Measurements from ENCODE around the gene ZSWIM3.
A peak's percentile ranks its signal among the peaks of the same experiment; 100 is the strongest.

ZSWIM3 gene

DNA sequence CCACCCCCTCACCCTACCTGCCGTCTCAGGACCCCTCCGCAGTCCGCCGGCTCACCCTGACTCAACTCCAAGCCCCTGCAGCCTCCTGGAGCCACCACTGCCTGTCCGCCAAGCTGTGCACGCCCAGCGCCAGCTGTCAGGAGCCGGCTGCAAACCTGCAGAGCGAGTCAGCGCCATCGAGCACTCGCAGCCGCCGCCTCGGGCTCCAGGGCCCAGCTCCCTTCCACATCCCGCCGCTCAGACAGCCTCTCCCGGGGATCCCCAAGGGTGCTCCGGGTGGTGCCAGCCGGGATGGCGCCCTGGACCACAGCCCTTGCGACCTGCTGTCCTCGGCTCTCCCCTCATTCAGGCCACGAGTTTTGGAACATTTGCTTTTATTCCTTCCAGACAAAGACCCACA is 34.6 kb upstream of the ZSWIM3 start:
- H3K36me3 ChIP-seq (replicated peaks in 1 of 2; ENCODE audit: control insufficient read depth in 2 of 2, insufficient read depth in 2 of 2, low read length in 2 of 2) = no peaks in the 10 kb centered on the region
- WGBS, 2 donors (ENCODE audit: extremely low coverage in 2 of 2, insufficient read length in 2 of 2, insufficient replicate concordance in 1 of 2) = no CpG with 5 or more reads among the region's 24 CpGs
- no peak overlapping the region for H2AK5ac ChIP-seq (ENCODE audit: low read depth, low read length)
- no peak overlapping the region for H3K27ac ChIP-seq (replicated peaks; ENCODE audit: low read length)
- peak overlapping the region; percentile 63 for H3K18ac ChIP-seq (ENCODE audit: low read length)
- no peak overlapping the region for H3K4me2 ChIP-seq (ENCODE audit: insufficient read depth, low read length, poor library complexity, severe bottlenecking)
- H2BK120ac ChIP-seq (ENCODE audit: low read depth, low read length) = no peak overlapping the region
- no peak overlapping the region for H2AFZ ChIP-seq (ENCODE audit: low read length)
- DNase-seq (ENCODE audit: low spot score) = no peak
- no peak overlapping the region for H2BK12ac ChIP-seq (ENCODE audit: low read length)
- H3K9me3 ChIP-seq (replicated peaks in 1 of 2; ENCODE audit: control insufficient read depth in 2 of 2, insufficient read depth in 1 of 2, low read depth in 1 of 2, low read length in 2 of 2) = peaks cover 0 to 3% of the 10 kb centered on the region in 2 donors
- peak overlapping the region; percentile 50 for H4K91ac ChIP-seq (ENCODE audit: low read depth, low read length, poor library complexity)
- peak overlapping the region; percentile 84 for H2BK15ac ChIP-seq (ENCODE audit: low read length)
- H4K8ac ChIP-seq (ENCODE audit: low read depth, low read length) = no peak overlapping the region
- H3K27me3 ChIP-seq (ENCODE audit: control insufficient read depth in 3 of 3, insufficient read depth in 3 of 3, low read depth in 1 of 3, low read length in 3 of 3) = peaks cover 0 to 24% (median 3%) of the 10 kb centered on the region in 3 experiments
- H3K4me1 ChIP-seq (ENCODE audit: control insufficient read depth in 2 of 2, insufficient read depth in 1 of 2, low read depth in 1 of 2, low read length in 2 of 2) = peaks cover 8 to 11% of the 10 kb centered on the region in 2 donors
- H3K14ac ChIP-seq (ENCODE audit: low read length) = no peak overlapping the region
- peak overlapping the region; percentile 92 for H3K23ac ChIP-seq (ENCODE audit: low read depth, low read length, poor library complexity)
- H3K4me3 ChIP-seq (ENCODE audit: low read length in 2 of 2) = no peak overlapping the region
- no peak overlapping the region for H2BK5ac ChIP-seq (ENCODE audit: low read length)
- H3K4ac ChIP-seq (ENCODE audit: low read length) = no peak overlapping the region
- no peaks in the 10 kb centered on the region for H3K79me1 ChIP-seq (ENCODE audit: low read depth, low read length)
- H3K9ac ChIP-seq (ENCODE audit: low read depth, low read length, poor library complexity) = no peak overlapping the region

DNA sequence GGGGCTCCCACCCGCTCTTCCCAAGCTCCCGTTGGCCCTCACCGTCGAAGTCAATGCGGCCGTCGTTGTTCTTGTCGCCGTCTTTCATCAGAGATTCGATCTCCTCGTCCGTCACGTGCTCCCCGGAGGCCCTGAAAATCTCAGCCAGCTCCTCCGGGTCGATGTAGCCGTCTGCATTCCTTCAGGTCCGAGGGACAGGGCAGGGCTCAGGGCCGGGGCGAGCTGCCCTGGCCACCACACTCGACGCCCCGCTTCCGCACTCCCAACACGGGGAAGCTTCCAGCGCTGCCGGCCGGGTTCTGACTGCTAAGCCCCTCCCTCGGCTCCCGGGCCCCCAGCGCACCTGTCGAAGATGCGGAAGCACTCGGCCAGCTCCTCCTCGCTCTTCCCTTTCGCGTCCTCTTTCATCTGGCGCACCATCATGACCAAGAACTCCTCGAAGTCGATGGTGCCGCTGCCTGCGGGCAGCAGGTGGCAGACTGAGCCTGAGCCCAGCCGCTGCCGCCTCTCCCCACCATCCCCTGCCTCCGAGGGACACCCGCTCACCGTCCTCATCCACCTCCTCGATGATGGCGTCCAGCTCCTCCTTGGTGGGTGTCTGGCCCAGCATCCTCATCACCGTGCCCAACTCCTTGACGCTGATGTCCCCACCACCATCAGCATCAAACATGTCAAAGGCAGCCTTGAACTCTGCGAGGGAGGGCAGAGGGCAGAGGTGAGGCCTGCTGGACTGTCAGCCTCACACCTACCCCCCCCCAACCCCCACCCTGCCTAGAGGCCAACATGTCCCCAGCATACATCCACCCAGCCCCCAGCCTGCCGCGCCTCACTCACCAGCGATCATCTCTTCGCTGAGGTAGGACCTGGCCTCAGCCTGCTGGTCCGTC is 33.2 kb upstream of the ZSWIM3 start:
- peak overlapping the region; percentile 23 for H3K4me2 ChIP-seq (ENCODE audit: insufficient read depth, low read length, poor library complexity, severe bottlenecking)
- peak overlapping the region; percentile 23 for H4K8ac ChIP-seq (ENCODE audit: low read depth, low read length)
- H2BK12ac ChIP-seq (ENCODE audit: low read length) = peak overlapping the region; percentile 98
- peak overlapping the region; percentile 61 for H2BK120ac ChIP-seq (ENCODE audit: low read depth, low read length)
- H3K4me1 ChIP-seq (ENCODE audit: control insufficient read depth in 2 of 2, insufficient read depth in 1 of 2, low read depth in 1 of 2, low read length in 2 of 2) = peaks cover 9 to 15% of the 10 kb centered on the region in 2 donors
- peak overlapping the region; percentile 64 for H2BK15ac ChIP-seq (ENCODE audit: low read length)
- no peaks in the 10 kb centered on the region for H3K79me1 ChIP-seq (ENCODE audit: low read depth, low read length)
- no peaks in the 10 kb centered on the region for H3K36me3 ChIP-seq (replicated peaks in 1 of 2; ENCODE audit: control insufficient read depth in 2 of 2, insufficient read depth in 2 of 2, low read length in 2 of 2)
- peak overlapping the region; percentile 95 for H3K23ac ChIP-seq (ENCODE audit: low read depth, low read length, poor library complexity)
- peaks cover 0 to 3% of the 10 kb centered on the region in 2 donors for H3K9me3 ChIP-seq (replicated peaks in 1 of 2; ENCODE audit: control insufficient read depth in 2 of 2, insufficient read depth in 1 of 2, low read depth in 1 of 2, low read length in 2 of 2)
- DNase-seq (ENCODE audit: low spot score) = no peak
- peak overlapping the region; percentile 81 for H2AK5ac ChIP-seq (ENCODE audit: low read depth, low read length)
- no peak overlapping the region for H4K91ac ChIP-seq (ENCODE audit: low read depth, low read length, poor library complexity)
- peaks cover 0 to 24% (median 3%) of the 10 kb centered on the region in 3 experiments for H3K27me3 ChIP-seq (ENCODE audit: control insufficient read depth in 3 of 3, insufficient read depth in 3 of 3, low read depth in 1 of 3, low read length in 3 of 3)
- peak overlapping the region; percentile 76 for H3K4ac ChIP-seq (ENCODE audit: low read length)
- H3K4me3 ChIP-seq (ENCODE audit: low read length in 2 of 2) = peak overlapping the region in 1 of 2 donors; percentile 10
- peak overlapping the region; percentile 63 for H3K14ac ChIP-seq (ENCODE audit: low read length)
- no CpG with 5 or more reads among the region's 57 CpGs for WGBS, 2 donors (ENCODE audit: extremely low coverage in 2 of 2, insufficient read length in 2 of 2, insufficient replicate concordance in 1 of 2)
- peak overlapping the region; percentile 77 for H2AFZ ChIP-seq (ENCODE audit: low read length)
- no peak overlapping the region for H3K9ac ChIP-seq (ENCODE audit: low read depth, low read length, poor library complexity)
- H3K27ac ChIP-seq (replicated peaks; ENCODE audit: low read length) = no peak overlapping the region
- H3K18ac ChIP-seq (ENCODE audit: low read length) = peak overlapping the region; percentile 87
- peak overlapping the region; percentile 39 for H2BK5ac ChIP-seq (ENCODE audit: low read length)

DNA sequence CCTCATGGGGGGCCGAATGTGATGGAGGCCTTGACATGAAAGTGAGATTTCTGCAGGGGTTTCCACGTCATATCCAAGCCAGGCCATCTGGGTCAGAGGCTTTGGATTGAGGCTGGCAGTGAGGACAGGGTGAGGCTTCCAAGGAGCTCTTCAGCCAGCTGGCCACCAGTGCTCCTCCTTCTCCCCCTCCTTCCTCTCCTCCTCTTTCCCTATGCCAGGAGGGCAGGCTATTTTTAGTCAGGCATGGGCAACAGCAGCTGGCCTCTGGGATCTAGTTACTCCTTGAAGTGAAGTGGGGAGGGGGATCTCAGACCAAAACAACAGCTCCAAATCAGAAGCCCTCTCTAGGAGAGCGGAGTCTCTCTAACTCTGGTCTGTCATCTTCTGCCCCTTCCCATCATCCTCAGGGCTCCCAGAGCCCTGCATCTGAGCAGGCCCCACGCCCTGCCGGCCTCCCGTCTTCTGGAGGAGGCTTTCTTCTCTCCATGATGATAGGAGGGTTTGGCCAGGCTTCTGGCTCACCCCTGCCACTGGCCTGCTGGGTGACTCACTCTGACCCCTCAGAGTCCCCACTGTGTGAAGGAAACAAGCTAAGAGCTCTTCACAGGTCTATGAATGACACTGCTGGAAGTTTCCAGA is 30.9 kb upstream of the ZSWIM3 start:
- Histone ChIP-seq H3K23ac (ENCODE audit: low read depth, low read length, poor library complexity) (no peak overlapping the region), H3K36me3 (replicated peaks in 1 of 2; ENCODE audit: control insufficient read depth in 2 of 2, insufficient read depth in 2 of 2, low read length in 2 of 2) (no peaks in the 10 kb centered on the region), H2AFZ (ENCODE audit: low read length) (peak overlapping the region; percentile 83), H2BK12ac (ENCODE audit: low read length) (peak overlapping the region; percentile 31), H2BK15ac (ENCODE audit: low read length) (no peak overlapping the region), H3K27me3 (ENCODE audit: control insufficient read depth in 3 of 3, insufficient read depth in 3 of 3, low read depth in 1 of 3, low read length in 3 of 3) (peaks cover 0 to 24% (median 3%) of the 10 kb centered on the region in 3 experiments), H3K18ac (ENCODE audit: low read length) (peak overlapping the region; percentile 13), H3K4me1 (ENCODE audit: control insufficient read depth in 2 of 2, insufficient read depth in 1 of 2, low read depth in 1 of 2, low read length in 2 of 2) (peaks cover 9 to 15% of the 10 kb centered on the region in 2 donors), H3K4ac (ENCODE audit: low read length) (no peak overlapping the region), H3K9ac (ENCODE audit: low read depth, low read length, poor library complexity) (no peak overlapping the region), H3K79me1 (ENCODE audit: low read depth, low read length) (no peaks in the 10 kb centered on the region), H3K14ac (ENCODE audit: low read length) (no peak overlapping the region), H3K4me3 (ENCODE audit: low read length in 2 of 2) (no peak overlapping the region), H2BK5ac (ENCODE audit: low read length) (no peak overlapping the region), H4K8ac (ENCODE audit: low read depth, low read length) (no peak overlapping the region), H2BK120ac (ENCODE audit: low read depth, low read length) (no peak overlapping the region), H2AK5ac (ENCODE audit: low read depth, low read length) (no peak overlapping the region), H3K4me2 (ENCODE audit: insufficient read depth, low read length, poor library complexity, severe bottlenecking) (no peak overlapping the region), H3K27ac (replicated peaks; ENCODE audit: low read length) (no peak overlapping the region), H3K9me3 (replicated peaks in 1 of 2; ENCODE audit: control insufficient read depth in 2 of 2, insufficient read depth in 1 of 2, low read depth in 1 of 2, low read length in 2 of 2) (peaks cover 0 to 3% of the 10 kb centered on the region in 2 donors), H4K91ac (ENCODE audit: low read depth, low read length, poor library complexity) (no peak overlapping the region)
- DNase-seq (ENCODE audit: low spot score) = no peak
- no CpG with 5 or more reads among the region's 6 CpGs for WGBS, 2 donors (ENCODE audit: extremely low coverage in 2 of 2, insufficient read length in 2 of 2, insufficient replicate concordance in 1 of 2)

All from neuronal stem cell (in vitro differentiated cells).